Left colon (tissue), 2 donors: ENCODE data around the gene NFKBIZ. TPM values are rescaled to one million over a fixed set of nuclear protein-coding genes. Genes with fewer than 3 reads are reported as not detected.
"Not testable (repeated sequence)": the region's sequence is repeated elsewhere in the genome, so short reads cannot be mapped to it uniquely, and the experiment has no call there.

Source experiments
- ATAC-seq: fragments of 200-7000 bp; cut with Tn5 transposase; one replicate; pipeline ENCODE4 v1.9.1; 2020; ENCODE audit warnings: mild to moderate bottlenecking, moderate library complexity
- DNase-seq, 2 donors: peaks; one replicate each; pipeline ENCODE4 v3.0.0-alpha.2; 2020
- intact Hi-C, 2 donors: fragments of 100-400 bp; cut with DNase I in 1 of 2; cut with micrococcal nuclease in 1 of 2; formaldehyde crosslinking; loops; one replicate each; pipeline versions ENCODE4 v1.11.2 to v1.14.0; 2022; cut with DNase I, micrococcal nuclease
- total RNA-seq, 2 donors: library from RNA; stranded (reverse); fragmentation: NEBNext Ultra II Directional; extraction: Animal tissue kit (Norgen Biotek cat#: 25700); gene quantifications; one replicate each; pipeline ENCODE4 v1.2.1, GENCODE V29; 2021
- donor health status: DM: no; HTN: no; CAD: no.
- donor health status: DM: yes; HTN: yes; CAD: no.

The NFKBIZ gene
- total RNA-seq, 2 donors from 2014 or later = 86.5 to 170 TPM

- no peak for ATAC-seq
- intact Hi-C loops = no loop called here
These were observed 43.3 kb downstream of the NFKBIZ start for GRCh38 chr3:101892648-101893047.

DNA sequence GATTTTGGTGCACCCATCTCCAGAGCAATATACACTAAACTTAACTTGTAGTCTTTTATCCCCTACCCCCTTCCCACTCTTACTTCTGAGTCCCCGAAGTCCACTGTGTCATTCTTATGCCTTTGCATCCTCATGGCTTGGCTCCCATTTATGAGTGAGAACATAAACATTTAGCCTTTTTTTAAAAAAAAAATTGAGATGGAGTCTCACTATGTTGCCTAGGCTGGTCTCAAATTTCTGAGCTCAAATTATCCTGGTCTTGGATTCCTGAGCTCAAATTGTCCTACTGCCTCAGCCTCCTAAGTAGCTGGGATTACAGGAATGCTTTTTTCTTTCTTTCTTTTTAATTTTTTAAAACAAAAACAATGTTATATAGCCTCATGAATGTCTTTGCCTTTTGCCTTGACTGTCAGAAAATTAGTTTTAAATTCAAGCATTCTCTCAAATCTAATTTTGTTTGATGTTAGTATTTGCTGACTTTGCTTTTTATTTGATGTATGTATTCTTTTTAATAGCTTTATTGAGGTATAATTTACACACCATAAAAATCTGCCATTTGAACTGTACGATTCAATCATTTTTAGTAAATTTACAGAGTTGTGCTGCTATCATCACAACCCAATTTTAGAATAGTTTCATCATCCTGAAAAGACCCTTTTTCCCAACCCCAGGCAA is 46.9 kb downstream of the NFKBIZ start:
- DNase-seq = no peak
- ATAC-seq = no peak
- intact Hi-C loops = no loop called here

More at GRCh38 chr3:101892648-101893047, 43.3 kb downstream of the NFKBIZ start:
- DNase-seq = no peak

- intact Hi-C loops = no loop called here
- no peak for ATAC-seq
These were observed 47.7 kb downstream of the NFKBIZ start for GRCh38 chr3:101897013-101897412.

DNA sequence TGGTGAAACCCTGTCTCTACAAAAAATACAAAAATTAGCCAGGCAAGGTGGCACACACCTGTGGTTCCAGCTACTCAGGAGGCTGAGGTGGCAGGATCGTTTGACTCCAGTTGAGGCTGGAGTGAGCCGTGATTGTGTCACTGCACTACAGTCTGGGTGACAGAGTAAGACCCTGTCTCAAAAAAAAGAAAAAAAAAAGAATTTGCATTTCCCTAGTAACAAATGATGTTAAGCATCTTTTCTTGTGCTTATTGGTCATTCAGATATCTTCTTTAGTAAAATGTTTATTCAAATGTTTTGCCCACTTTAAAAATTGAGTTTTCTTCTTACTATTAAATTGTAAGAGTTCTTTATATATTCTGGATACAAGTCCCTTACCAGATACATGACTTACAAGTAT is 48.7 kb downstream of the NFKBIZ start:
- intact Hi-C loops = no loop called here
- ATAC-seq (no peak), DNase-seq (no peak)

More at GRCh38 chr3:101897013-101897412, 47.7 kb downstream of the NFKBIZ start:
- DNase-seq = no peak

GRCh38 chr3:101898752-101899169 is 49.4 kb downstream of the NFKBIZ start:
- no peak for DNase-seq
- ATAC-seq = no peak
- intact Hi-C loops = no loop called here

DNA sequence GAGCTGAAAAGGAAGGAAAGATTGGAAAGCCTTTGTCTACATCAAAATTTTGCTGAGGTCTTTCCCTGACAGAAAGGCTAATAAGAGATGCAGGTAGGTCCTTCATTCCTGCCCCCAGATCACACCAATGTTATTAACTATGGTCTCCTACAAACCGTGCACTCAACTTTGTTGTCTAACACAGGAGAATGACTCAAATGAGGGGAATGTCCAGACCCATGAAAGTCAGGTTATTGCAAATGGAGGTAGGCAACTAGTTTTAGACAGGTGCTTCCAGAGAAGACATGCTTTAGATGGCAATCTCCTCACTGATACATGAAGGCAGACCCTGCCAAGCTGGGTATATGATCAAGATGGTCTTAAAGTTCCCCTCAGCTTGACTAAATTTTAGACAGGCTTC is 51.0 kb downstream of the NFKBIZ start:
- ATAC-seq = no peak
- intact Hi-C loops = no loop called here
- DNase-seq = no peak

DNA sequence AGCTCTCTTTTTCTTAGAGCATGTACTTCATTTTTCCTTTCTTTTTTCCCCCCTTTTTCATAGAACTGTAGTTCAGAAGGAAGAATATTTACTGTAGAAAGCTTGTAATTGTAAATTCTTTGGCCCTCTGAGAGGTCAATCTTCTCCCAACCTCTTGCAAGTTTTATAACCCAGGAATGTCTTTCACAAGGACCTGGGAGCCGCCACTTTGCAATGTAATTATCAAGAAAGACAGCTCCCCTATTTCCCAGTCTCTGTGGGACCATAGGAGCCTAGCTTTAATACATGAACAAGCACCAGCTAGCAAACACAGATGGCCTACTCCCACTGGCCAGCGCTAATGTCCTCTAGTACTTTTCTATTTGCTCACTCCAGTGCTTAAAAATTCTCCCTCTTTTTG is 51.4 kb downstream of the NFKBIZ start:
- ATAC-seq (no peak), DNase-seq (no peak)
- intact Hi-C loops = no loop called here

DNA sequence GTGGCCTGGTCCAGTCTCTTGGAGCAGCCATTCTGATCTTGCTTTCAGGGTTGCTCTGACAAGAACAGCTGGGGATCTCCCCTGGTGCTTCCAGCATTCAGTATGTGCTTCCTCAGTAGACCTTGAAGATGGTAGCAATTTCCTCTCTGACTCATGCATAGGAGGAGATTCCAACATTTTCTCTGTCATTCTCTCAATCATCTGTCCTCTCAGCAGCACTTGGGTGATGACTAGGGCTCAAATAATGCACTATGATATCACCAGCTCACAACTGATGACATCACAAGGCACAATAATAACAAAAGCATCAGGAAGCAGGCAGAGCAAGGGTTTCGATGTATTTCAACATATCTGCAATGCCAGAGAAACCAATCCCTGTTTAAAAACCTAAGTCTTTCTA is 52.7 kb downstream of the NFKBIZ start:
- no peak for DNase-seq
- ATAC-seq = peak; percentile 25
- intact Hi-C loops = no loop called here

GRCh38 chr3:101903451-101903871 is 54.1 kb downstream of the NFKBIZ start:
- ATAC-seq = no peak
- intact Hi-C loops = no loop called here
- DNase-seq = no peak

DNA sequence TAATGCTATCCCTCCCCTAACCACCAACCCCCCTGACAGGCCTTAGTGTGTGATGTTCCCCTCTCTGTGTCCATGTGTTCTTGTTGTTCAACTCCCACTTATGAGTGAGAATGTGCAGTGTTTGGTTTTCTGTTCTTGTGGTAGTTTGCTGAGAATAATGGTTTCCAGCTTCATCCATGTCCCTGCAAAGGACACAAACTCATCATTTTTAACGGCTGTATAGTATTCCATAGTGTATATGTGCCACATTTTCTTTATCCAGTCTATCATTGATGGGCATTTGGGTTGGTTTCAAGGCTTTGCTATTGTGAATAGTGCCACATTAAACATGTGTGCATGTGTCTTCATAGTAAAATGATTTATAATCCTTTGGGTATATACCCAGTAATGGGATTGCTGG is 56.3 kb downstream of the NFKBIZ start:
- DNase-seq, intact Hi-C loops, ATAC-seq: not testable (repeated sequence)

Other genes starting within 250 kb of the NFKBIZ start
- 10 to 100 TPM; 11.5 to 13.2 TPM for gene ZBTB11, start 172.4 kb upstream of the NFKBIZ start, total RNA-seq
- gene RPL24, start 162.8 kb upstream of the NFKBIZ start, total RNA-seq = 100 to 1,000 TPM; 718 to 735 TPM
- 1 to 10 TPM; 4.3 to 5.1 TPM for gene CEP97, start 124.9 kb upstream of the NFKBIZ start, total RNA-seq
- gene NXPE3, start 70.3 kb upstream of the NFKBIZ start, total RNA-seq = 1 to 10 TPM; 2.7 to 5.4 TPM